ENCODE measurements around the gene ITGBL1.

DNA sequence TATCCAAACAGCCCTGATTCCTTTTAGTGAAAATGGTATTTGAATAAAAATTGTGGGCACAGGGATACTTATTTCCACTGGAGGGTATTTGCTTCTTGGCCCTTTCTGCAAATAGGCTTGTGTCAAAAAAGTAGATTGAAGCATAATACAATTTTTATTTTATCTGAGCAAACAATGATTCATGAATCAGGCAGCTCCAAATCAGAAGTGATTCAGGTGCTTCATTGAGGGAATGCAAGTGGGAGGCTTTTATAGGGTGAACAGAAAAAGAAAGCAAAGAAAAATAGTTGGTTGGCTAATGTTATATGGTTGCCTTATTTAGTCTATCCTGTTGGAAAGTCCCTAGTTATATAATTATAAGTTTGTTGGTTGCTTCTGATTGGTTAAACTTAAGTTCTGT, 117.9 kb downstream of the ITGBL1 start:
- TF ChIP-seq, protein P1, sequence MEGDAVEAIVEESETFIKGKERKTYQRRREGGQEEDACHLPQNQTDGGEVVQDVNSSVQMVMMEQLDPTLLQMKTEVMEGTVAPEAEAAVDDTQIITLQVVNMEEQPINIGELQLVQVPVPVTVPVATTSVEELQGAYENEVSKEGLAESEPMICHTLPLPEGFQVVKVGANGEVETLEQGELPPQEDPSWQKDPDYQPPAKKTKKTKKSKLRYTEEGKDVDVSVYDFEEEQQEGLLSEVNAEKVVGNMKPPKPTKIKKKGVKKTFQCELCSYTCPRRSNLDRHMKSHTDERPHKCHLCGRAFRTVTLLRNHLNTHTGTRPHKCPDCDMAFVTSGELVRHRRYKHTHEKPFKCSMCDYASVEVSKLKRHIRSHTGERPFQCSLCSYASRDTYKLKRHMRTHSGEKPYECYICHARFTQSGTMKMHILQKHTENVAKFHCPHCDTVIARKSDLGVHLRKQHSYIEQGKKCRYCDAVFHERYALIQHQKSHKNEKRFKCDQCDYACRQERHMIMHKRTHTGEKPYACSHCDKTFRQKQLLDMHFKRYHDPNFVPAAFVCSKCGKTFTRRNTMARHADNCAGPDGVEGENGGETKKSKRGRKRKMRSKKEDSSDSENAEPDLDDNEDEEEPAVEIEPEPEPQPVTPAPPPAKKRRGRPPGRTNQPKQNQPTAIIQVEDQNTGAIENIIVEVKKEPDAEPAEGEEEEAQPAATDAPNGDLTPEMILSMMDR (conservative IDR thresholded peaks at IDR 0.05; ENCODE audit: low read length): no peak
- TF ChIP-seq EZH2phosphoT487 (IDR thresholded peaks at IDR 0.05; ENCODE audit: borderline replicate concordance, low read depth, low read length): no peak
